ENCODE measurements around the gene JUN. TPM values are rescaled to one million over a fixed set of nuclear protein-coding genes. Genes with fewer than 3 reads are reported as not detected.
A peak's percentile ranks its signal among the peaks of the same experiment; 100 is the strongest.

Gene JUN
- total RNA-seq, 1 experiment from 2014 or later, result 15.9 TPM

- ChIA-PET POLR2A (interaction anchor here (0.8 kb wide), 1 partner anchor 21 kb away, joined by 3 read pairs; the partner anchor contains the start of gene JUN), CTCF (interaction anchor here (1.0 kb wide), 1 partner anchor 82 kb away, joined by 3 read pairs; no protein-coding TSS in a partner anchor)
- TF ChIP-seq ZNF671 (CRISPR knock-in tag; IDR thresholded peaks at IDR 0.05) (no peak), ERG (CRISPR knock-in tag; IDR thresholded peaks at IDR 0.05) (no peak), IRF2 (CRISPR knock-in tag; IDR thresholded peaks at IDR 0.05; ENCODE audit: borderline replicate concordance, low read depth) (no peak), OVOL2 (CRISPR knock-in tag; IDR thresholded peaks at IDR 0.05; ENCODE audit: borderline replicate concordance) (no peak), KAT7 (CRISPR knock-in tag; IDR thresholded peaks at IDR 0.05; ENCODE audit: borderline replicate concordance) (no peak), ATF1 (CRISPR knock-in tag; IDR thresholded peaks at IDR 0.05) (no peak), ZNF263 (CRISPR knock-in tag; IDR thresholded peaks at IDR 0.05; ENCODE audit: low read depth) (no peak), SMAD4 (CRISPR knock-in tag; IDR thresholded peaks at IDR 0.05) (no peak), NR2C2 (CRISPR knock-in tag; IDR thresholded peaks at IDR 0.05) (no peak), ZNF219 (CRISPR knock-in tag; IDR thresholded peaks at IDR 0.05; ENCODE audit: borderline replicate concordance) (no peak), EMX1 (CRISPR knock-in tag; IDR thresholded peaks at IDR 0.05) (no peak), PREB (CRISPR knock-in tag; IDR thresholded peaks at IDR 0.05; ENCODE audit: borderline replicate concordance) (no peak), ZNF532 (CRISPR knock-in tag; IDR thresholded peaks at IDR 0.05; ENCODE audit: borderline replicate concordance) (no peak)
- Mint-ChIP-seq H3K4me3 (no peak overlapping the region), H3K4me1 (peaks cover 10% of the 10 kb centered on the region), H3K9me3 (peaks cover 4% of the 10 kb centered on the region; the same call in 1 of the 2 replicates), H3K27ac (no peak overlapping the region), H3K36me3 (no peaks in the 10 kb centered on the region), H3K27me3 (ENCODE audit: low read depth) (no peaks in the 10 kb centered on the region; the same call in 1 of the 2 replicates)
- no peak for DNase-seq (ENCODE audit: low spot score)
- no peak for ATAC-seq
Measured at GRCh38 chr1:58762806-58763205, 21.0 kb downstream of the JUN start.

- DNase-seq (ENCODE audit: low spot score) (no peak), ATAC-seq (no peak)
- no peaks in the 10 kb centered on the region for H3K4me1 Mint-ChIP-seq
- POLR2A ChIA-PET, result no interaction called here
- no peak overlapping the region for H3K27ac Mint-ChIP-seq
- TF ChIP-seq ZNF425 (CRISPR knock-in tag; conservative IDR thresholded peaks at IDR 0.05), result no peak
- TF ChIP-seq GABPB1 (CRISPR knock-in tag; IDR thresholded peaks at IDR 0.05), result peak; percentile 51; the same call in 1 of the 2 replicates
- CTCF ChIA-PET, result no interaction called here
- H3K27me3 Mint-ChIP-seq (ENCODE audit: low read depth), result peaks cover 8% of the 10 kb centered on the region
- H3K36me3 Mint-ChIP-seq, result no peaks in the 10 kb centered on the region
- H3K4me3 Mint-ChIP-seq, result no peak overlapping the region
- no peaks in the 10 kb centered on the region for H3K9me3 Mint-ChIP-seq
Measured at GRCh38 chr1:58755468-58755872, 28.4 kb downstream of the JUN start.
